Effector CD8-positive, alpha-beta T cell (primary cell): ENCODE measurements around the gene LRP1-AS.

Source experiments
- DNase-seq: peaks from one replicate; lab custom pipeline; 2025; lab: John Stamatoyannopoulos, UW

The LRP1-AS gene

GRCh38 chr12:57160040-57160439 lies 12.6 kb upstream of the LRP1-AS start:
- no peak for DNase-seq

- DNase-seq = no peak
Measured at GRCh38 chr12:57159311-57159710, 11.9 kb upstream of the LRP1-AS start.

GRCh38 chr12:57158665-57159064 lies 11.2 kb upstream of the LRP1-AS start:
- DNase-seq = no peak

GRCh38 chr12:57158186-57158585 lies 10.8 kb upstream of the LRP1-AS start:
- DNase-seq = no peak

- no peak for DNase-seq
Measured at GRCh38 chr12:57157588-57158173, 10.3 kb upstream of the LRP1-AS start.

- DNase-seq = no peak
Measured at GRCh38 chr12:57156701-57157403, 9.4 kb upstream of the LRP1-AS start.

GRCh38 chr12:57154804-57155434 lies 7.5 kb upstream of the LRP1-AS start:
- no peak for DNase-seq

- DNase-seq = no peak
Measured at GRCh38 chr12:57154076-57154475, 6.7 kb upstream of the LRP1-AS start.

GRCh38 chr12:57153415-57153997 lies 6.1 kb upstream of the LRP1-AS start:
- DNase-seq = no peak

GRCh38 chr12:57152639-57153038 lies 5.2 kb upstream of the LRP1-AS start:
- DNase-seq = no peak

GRCh38 chr12:57151741-57152630 lies 4.6 kb upstream of the LRP1-AS start:
- DNase-seq = no peak

- no peak for DNase-seq
Measured at GRCh38 chr12:57150400-57151000, 3.1 kb upstream of the LRP1-AS start.

GRCh38 chr12:57149245-57149900 lies 2.0 kb upstream of the LRP1-AS start:
- DNase-seq = no peak

GRCh38 chr12:57148469-57149244 lies 1.2 kb upstream of the LRP1-AS start:
- DNase-seq = no peak

GRCh38 chr12:57146092-57146491 lies 1.3 kb downstream of the LRP1-AS start:
- DNase-seq = no peak

- no peak for DNase-seq
Measured at GRCh38 chr12:57145460-57146059, 1.9 kb downstream of the LRP1-AS start.

GRCh38 chr12:57143454-57143853 lies 4.0 kb downstream of the LRP1-AS start:
- no peak for DNase-seq

- DNase-seq = no peak
Measured at GRCh38 chr12:57142727-57143126, 4.7 kb downstream of the LRP1-AS start.

- no peak for DNase-seq
Measured at GRCh38 chr12:57142121-57142520, 5.3 kb downstream of the LRP1-AS start.

- DNase-seq = no peak
Measured at GRCh38 chr12:57141249-57141648, 6.2 kb downstream of the LRP1-AS start.
